CD4-positive, alpha-beta T cell treated with Interleukin-21 for 1 hour (primary cell): Measurements from ENCODE around the gene YBX2.

Experiments used
- DNase-seq: peaks from one replicate; pipeline ENCODE4 v3.0.0-alpha.2; 2020

Gene YBX2

DNA sequence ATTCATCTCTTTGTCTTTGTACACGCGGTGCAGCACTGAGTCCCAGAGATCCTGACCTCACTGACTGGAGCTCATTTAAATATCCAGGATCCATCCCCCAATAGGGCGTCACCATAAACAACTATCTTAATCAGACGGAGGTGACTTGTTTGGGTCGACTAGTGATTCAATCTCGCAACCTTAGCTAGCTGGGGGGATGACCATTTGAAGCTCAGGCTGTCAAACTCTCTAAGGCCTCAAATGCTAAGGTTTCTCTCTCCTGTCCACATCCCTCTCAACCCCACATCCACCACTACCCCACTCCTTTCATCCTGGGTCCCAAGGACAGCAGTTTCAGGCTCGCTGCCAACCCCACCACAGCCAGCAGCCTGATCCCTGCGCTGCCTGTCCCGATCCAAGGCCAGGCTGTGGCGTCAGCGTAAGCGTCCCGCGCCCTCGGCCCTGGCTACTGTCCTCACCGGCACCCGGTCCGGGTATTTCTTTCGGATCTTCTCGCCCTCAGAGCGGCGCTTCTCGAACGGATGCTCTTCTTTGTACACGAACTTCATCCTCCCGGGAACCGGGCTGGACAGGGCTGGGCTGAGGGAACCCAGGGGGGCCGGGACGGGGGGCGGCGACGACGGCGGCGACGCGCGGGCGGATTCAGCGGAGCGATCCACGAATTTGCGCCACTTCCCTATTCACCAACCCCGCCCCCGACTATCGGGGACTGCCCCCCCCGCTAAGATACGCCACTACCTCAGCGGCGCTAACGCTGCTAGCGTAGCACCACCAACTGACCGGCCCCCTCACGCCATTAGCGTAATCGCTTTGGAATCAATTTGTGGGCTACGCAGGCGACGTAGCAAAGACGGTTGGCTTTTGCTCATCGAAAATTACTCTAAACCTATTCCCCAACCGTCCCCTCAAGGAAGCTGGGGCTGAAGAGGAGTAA, 52.4 kb downstream of the YBX2 start, which contains the start of gene GABARAP:
TSS of gene GABARAP (minus strand) at position 667 of the 934 bp plus-strand sequence. CDS start at position 548, 119 bp downstream.
- peak; percentile 94 for DNase-seq

DNA sequence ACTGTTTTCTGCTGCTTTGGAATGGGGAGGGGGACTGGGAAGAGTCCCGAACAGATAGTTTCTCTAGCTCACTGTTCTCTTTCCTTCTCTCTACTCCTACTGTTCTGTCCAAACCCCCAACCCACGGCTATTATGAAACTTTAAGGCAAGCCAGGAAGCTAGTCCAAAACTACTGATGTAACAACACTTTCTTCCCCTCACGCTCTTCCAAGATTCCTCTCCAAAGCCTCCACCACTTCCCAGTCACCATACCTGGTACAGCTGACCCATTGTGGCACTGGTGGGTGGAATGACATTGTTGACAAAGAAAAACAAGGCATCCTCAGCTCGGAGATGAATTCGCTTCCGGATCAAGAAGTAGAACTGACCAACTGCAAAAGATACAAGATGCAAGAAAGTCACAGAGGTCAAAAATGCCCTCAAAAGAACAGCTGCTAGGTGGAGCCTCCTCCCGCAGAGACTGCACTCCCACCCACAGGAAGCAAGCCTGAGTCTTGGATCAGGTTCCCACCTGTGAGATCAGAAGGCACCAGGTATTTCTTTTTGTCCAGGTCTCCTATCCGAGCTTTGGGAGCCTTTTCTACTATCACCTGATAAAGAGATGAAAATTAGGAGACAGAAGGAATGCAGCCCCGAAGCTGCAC, 53.2 kb downstream of the YBX2 start:
- no peak for DNase-seq

- DNase-seq, result no peak
Measured at GRCh38 chr17:7240375-7240774, 54.1 kb downstream of the YBX2 start.

GRCh38 chr17:7239091-7240027, 55.1 kb downstream of the YBX2 start, which contains the start of gene PHF23:
PHF23 (minus strand) TSS chr17:7239457; CDS start chr17:7239279, 178 bp downstream.
- peak; percentile 99 for DNase-seq

- DNase-seq, result peak; percentile 59
Measured at GRCh38 chr17:7238420-7239090, 55.9 kb downstream of the YBX2 start.
